ENCODE data around the gene DPP6. TPM values are rescaled to one million over a fixed set of nuclear protein-coding genes. Genes with fewer than 3 reads are reported as not detected.

The DPP6 gene
- total RNA-seq, 1 experiment from 2014 or later = not detected

DNA sequence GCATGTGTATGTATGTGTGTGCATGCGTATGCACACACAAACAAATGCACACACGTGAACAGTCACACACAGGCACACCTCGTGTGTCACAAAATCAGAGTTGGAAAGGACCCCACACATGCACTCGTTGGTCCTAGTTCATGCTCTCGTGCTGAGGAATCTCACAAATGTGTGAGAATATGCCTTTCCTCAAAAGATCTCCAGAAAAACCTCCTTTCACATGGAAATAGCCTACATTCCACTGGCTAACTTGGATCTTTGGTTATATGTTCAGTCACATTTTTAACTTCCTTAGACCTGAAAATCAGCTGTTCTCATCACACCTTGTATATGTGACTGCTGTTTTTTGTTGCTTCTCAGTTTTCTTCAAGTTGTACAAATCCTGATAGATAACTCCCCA is 256.7 kb downstream of the DPP6 start:
- intact Hi-C loops (cut with micrococcal nuclease; ENCODE audit: unreplicated experiment) (no loop called here), in situ Hi-C loops (cut with HindIII; ENCODE audit: low pct_unique_long_range_greater_than_20kb, low sequenced_read_pairs) (no loop called here)
- no peaks in the 10 kb centered on the region for H3K4me1 ChIP-seq (ENCODE audit: control insufficient read depth, insufficient read depth, low read length)
- no peaks in the 10 kb centered on the region for H3K9me3 ChIP-seq (ENCODE audit: control insufficient read depth, insufficient read depth, low read depth, low read length)
- ChIA-PET CTCF (no interaction called here), POLR2A (no interaction called here)
- ATAC-seq (no peak), DNase-seq (ENCODE audit: low read depth, low spot score) (no peak)
- H3K27ac ChIP-seq (ENCODE audit: low read length) = no peak overlapping the region
- no peaks in the 10 kb centered on the region for H3K36me3 ChIP-seq (ENCODE audit: control insufficient read depth, insufficient read depth, low read length)
- no peak overlapping the region for H3K4me3 ChIP-seq (ENCODE audit: low read depth in 2 of 2, low read length in 2 of 2)
- TF ChIP-seq CTCF (IDR thresholded peaks at IDR 0.05) (no peak), SIN3A (IDR thresholded peaks at IDR 0.05; ENCODE audit: borderline replicate concordance, insufficient read depth, low read depth, low read length) (no peak), POLR2AphosphoS5 (IDR thresholded peaks at IDR 0.05; ENCODE audit: low read depth, low read length) (no peak), TCF7L2 (IDR thresholded peaks at IDR 0.05; ENCODE audit: low read depth, low read length) (no peak)
- TF ChIP-seq, protein P1, sequence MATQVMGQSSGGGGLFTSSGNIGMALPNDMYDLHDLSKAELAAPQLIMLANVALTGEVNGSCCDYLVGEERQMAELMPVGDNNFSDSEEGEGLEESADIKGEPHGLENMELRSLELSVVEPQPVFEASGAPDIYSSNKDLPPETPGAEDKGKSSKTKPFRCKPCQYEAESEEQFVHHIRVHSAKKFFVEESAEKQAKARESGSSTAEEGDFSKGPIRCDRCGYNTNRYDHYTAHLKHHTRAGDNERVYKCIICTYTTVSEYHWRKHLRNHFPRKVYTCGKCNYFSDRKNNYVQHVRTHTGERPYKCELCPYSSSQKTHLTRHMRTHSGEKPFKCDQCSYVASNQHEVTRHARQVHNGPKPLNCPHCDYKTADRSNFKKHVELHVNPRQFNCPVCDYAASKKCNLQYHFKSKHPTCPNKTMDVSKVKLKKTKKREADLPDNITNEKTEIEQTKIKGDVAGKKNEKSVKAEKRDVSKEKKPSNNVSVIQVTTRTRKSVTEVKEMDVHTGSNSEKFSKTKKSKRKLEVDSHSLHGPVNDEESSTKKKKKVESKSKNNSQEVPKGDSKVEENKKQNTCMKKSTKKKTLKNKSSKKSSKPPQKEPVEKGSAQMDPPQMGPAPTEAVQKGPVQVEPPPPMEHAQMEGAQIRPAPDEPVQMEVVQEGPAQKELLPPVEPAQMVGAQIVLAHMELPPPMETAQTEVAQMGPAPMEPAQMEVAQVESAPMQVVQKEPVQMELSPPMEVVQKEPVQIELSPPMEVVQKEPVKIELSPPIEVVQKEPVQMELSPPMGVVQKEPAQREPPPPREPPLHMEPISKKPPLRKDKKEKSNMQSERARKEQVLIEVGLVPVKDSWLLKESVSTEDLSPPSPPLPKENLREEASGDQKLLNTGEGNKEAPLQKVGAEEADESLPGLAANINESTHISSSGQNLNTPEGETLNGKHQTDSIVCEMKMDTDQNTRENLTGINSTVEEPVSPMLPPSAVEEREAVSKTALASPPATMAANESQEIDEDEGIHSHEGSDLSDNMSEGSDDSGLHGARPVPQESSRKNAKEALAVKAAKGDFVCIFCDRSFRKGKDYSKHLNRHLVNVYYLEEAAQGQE (IDR thresholded peaks at IDR 0.05; ENCODE audit: insufficient read depth in 1 of 2, low read depth in 2 of 2, low read length in 1 of 2) = no peak
- peaks cover 2% of the 10 kb centered on the region for H3K27me3 ChIP-seq (ENCODE audit: control insufficient read depth, insufficient read depth, low read length)
- no TSS peak for BruUV-seq (replicated peaks)

DNA sequence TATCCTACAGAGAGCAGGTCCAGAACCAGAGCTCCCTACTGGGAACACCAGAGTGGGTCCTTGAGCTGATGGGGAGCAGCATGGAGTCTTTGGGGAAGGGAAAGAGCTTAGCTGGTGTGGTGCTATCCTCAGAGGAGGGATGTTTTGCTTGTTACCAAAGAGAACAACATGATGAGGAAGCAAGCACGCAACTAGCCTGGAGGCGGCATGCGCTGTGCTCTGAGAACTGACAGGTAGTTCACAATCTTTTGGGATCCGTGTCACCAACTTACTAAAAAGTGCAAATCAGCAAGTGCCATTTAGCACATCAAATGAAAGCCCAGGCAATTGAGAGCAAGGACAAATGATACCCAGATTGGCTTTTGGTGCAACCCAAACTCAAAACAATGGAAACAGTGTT is 257.9 kb downstream of the DPP6 start:
- no peak for DNase-seq (ENCODE audit: low read depth, low spot score)
- Histone ChIP-seq H3K27me3 (ENCODE audit: control insufficient read depth, insufficient read depth, low read length) (peaks cover 2% of the 10 kb centered on the region), H3K4me3 (ENCODE audit: low read depth in 2 of 2, low read length in 2 of 2) (no peak overlapping the region), H3K27ac (ENCODE audit: low read length) (no peak overlapping the region), H3K4me1 (ENCODE audit: control insufficient read depth, insufficient read depth, low read length) (no peaks in the 10 kb centered on the region), H3K36me3 (ENCODE audit: control insufficient read depth, insufficient read depth, low read length) (no peaks in the 10 kb centered on the region), H3K9me3 (ENCODE audit: control insufficient read depth, insufficient read depth, low read depth, low read length) (no peaks in the 10 kb centered on the region)
- ChIA-PET POLR2A (no interaction called here), CTCF (no interaction called here)
- intact Hi-C loops (cut with micrococcal nuclease; ENCODE audit: unreplicated experiment) (no loop called here), in situ Hi-C loops (cut with HindIII; ENCODE audit: low pct_unique_long_range_greater_than_20kb, low sequenced_read_pairs) (no loop called here)
- no peak for TF ChIP-seq CTCF (IDR thresholded peaks at IDR 0.05)
- no peak for TF ChIP-seq TCF7L2 (IDR thresholded peaks at IDR 0.05; ENCODE audit: low read depth, low read length)
- TF ChIP-seq POLR2AphosphoS5 (IDR thresholded peaks at IDR 0.05; ENCODE audit: low read depth, low read length) = no peak
- no peak for TF ChIP-seq SIN3A (IDR thresholded peaks at IDR 0.05; ENCODE audit: borderline replicate concordance, insufficient read depth, low read depth, low read length)
- TF ChIP-seq, protein P1 (IDR thresholded peaks at IDR 0.05; ENCODE audit: insufficient read depth in 1 of 2, low read depth in 2 of 2, low read length in 1 of 2) = no peak
- ATAC-seq = no peak
- no TSS peak for BruUV-seq (replicated peaks)

Measured in Panc1 (cell line).